K562 (cell line): Measurements from ENCODE around the gene BLOC1S4. TPM values are rescaled to one million over a fixed set of nuclear protein-coding genes. Genes with fewer than 3 reads are reported as not detected.

Experiments
- ARID1B ChIP-seq: fragments of 450-650 bp; IDR thresholded peaks from 2 replicates; pipeline ENCODE4 v1.6.1; 2016; ENCODE audit warnings: antibody characterized with exemption, mild to moderate bottlenecking, inconsistent platforms
- CHD4 ChIP-seq: fragments of 200-600 bp; sonication (generic); IDR thresholded peaks from 3 replicates; pipeline ENCODE4 v1.6.1; 2012; ENCODE audit warnings: low read depth, mild to moderate bottlenecking, mixed read lengths, low read length, inconsistent platforms; ENCODE audit not compliant: insufficient read depth, insufficient replicate concordance, poor library complexity, severe bottlenecking
- ESRRA ChIP-seq: fragments of 450-650 bp; IDR thresholded peaks from 2 replicates; pipeline ENCODE4 v1.6.1; 2014; ENCODE audit warnings: low read depth, mild to moderate bottlenecking, moderate library complexity, borderline replicate concordance
- FOXK2 ChIP-seq, 2 experiments: fragments of 450-650 bp; IDR thresholded peaks in 1 of 2; conservative IDR thresholded peaks in 1 of 2; 2 replicates each; pipeline ENCODE4 v1.6.1; 2016; ENCODE audit warnings: low read depth in 2 of 2, mild to moderate bottlenecking in 1 of 2
- FOXP1 ChIP-seq: sonication (generic); formaldehyde crosslinking; IDR thresholded peaks from 2 replicates; pipeline ENCODE4 v1.8.0; 2022; ENCODE audit warnings: mild to moderate bottlenecking, missing genetic modification reagents
- IRF9 ChIP-seq: fragments of 450-650 bp; IDR thresholded peaks from 2 replicates; pipeline ENCODE4 v1.6.1; 2016; ENCODE audit warnings: missing biosample characterization, missing genetic modification characterization
- KLF6 ChIP-seq: fragments of 250-450 bp; sonication (Bioruptor Pico); IDR thresholded peaks from 2 replicates; pipeline ENCODE4 v1.4.0; 2020; ENCODE audit warnings: mild to moderate bottlenecking, moderate library complexity, borderline replicate concordance
- MEF2A ChIP-seq: IDR thresholded peaks from 2 replicates; pipeline ENCODE4 v1.6.1; 2011; ENCODE audit warnings: low read depth, mild to moderate bottlenecking, low read length, moderate library complexity; ENCODE audit not compliant: control insufficient read depth
- RBM34 ChIP-seq: fragments of 200-400 bp; formaldehyde crosslinking; IDR thresholded peaks from 2 replicates; pipeline ENCODE4 v1.6.1; 2018; ENCODE audit warnings: low read length, borderline replicate concordance; ENCODE audit not compliant: insufficient read depth
- ZNF121 ChIP-seq: sonication (generic); formaldehyde crosslinking; conservative IDR thresholded peaks from 2 replicates; pipeline ENCODE4 v1.8.0; 2022; ENCODE audit warnings: missing genetic modification reagents
- ZNF592 ChIP-seq: fragments of 450-650 bp; IDR thresholded peaks from 2 replicates; pipeline ENCODE4 v1.6.1; 2017; ENCODE audit warnings: antibody characterized with exemption, mild to moderate bottlenecking
- ZNF707 ChIP-seq: fragments of 250-450 bp; sonication (Bioruptor Pico); conservative IDR thresholded peaks from 2 replicates; pipeline ENCODE4 v1.8.0; 2022; ENCODE audit warnings: inconsistent platforms, mild to moderate bottlenecking, moderate library complexity
- polyA plus RNA-seq, 8 experiments: library from polyadenylated mRNA; depleted of rRNA in 4 of 8; stranded (reverse) in 5 of 8; unstranded in 3 of 8; fragments of >200 nt; fragmentation: Nextera tagmentation in 2 of 8; fragmentation: Illumina TruSeq in 1 of 8; extraction: Ambion mirVana in 2 of 8; extraction: Trizol in 1 of 8; gene quantifications; 2 replicates each; pipeline versions ENCODE4 v1.2.1 to v1.2.3, GENCODE V29; 2011 to 2014; ENCODE audit warnings: inconsistent platforms in 1 of 8, missing spikeins in 1 of 8
- total RNA-seq, 7 experiments: library from RNA; depleted of rRNA in 6 of 7; stranded (reverse); fragments of >200 nt in 6 of 7; fragmentation: Illumina TruSeq in 2 of 7; extraction: Trizol in 2 of 7; gene quantifications; 2 replicates each; pipeline versions ENCODE4 v1.2.1 to v1.2.3, GENCODE V29; 2011 to 2021; ENCODE audit warnings: low replicate concordance in 1 of 7

The BLOC1S4 gene
- total and polyA plus RNA-seq, 9 of the 15 experiments (the other 6 are each of a cell fraction or from before 2014, with no cell fraction given), result 3.1 to 31.6 (median 11.2) TPM

GRCh38 chr4:6752486-6752829, 36.5 kb downstream of the BLOC1S4 start (continued):
- peak; percentile 31; the same call in 1 of the 2 replicates for TF ChIP-seq ZNF592
- no peak for TF ChIP-seq ZNF121 (CRISPR knock-in tag)
- no peak for TF ChIP-seq ESRRA
- no peak for TF ChIP-seq FOXP1
- no peak for TF ChIP-seq RBM34
- TF ChIP-seq KLF6 (CRISPR knock-in tag), result no peak
- no peak for TF ChIP-seq CHD4
- no peak for TF ChIP-seq MEF2A
- TF ChIP-seq ZNF707 (CRISPR knock-in tag), result no peak
- TF ChIP-seq FOXK2 (conservative IDR thresholded peaks at IDR 0.05 in 1 of 2, IDR thresholded peaks at IDR 0.05 in 1 of 2; ENCODE audit: low read depth in 2 of 2), result 0 out of 4 replicates have a peak, but pooled peaks of 1 of the 2 experiments have one; percentile 25
- peak; percentile 45; the same call in 1 of the 2 replicates for TF ChIP-seq ARID1B
- TF ChIP-seq IRF9 (tag), result no peak
